Chondrocyte (in vitro differentiated cells): ENCODE measurements around the gene CLEC16A. TPM values are rescaled to one million over a fixed set of nuclear protein-coding genes. Genes with fewer than 3 reads are reported as not detected.

Experiments
- DNase-seq: peaks from one replicate; pipeline ENCODE4 v3.0.0; 2021; ENCODE audit warnings: mixed read lengths, low spot score
- H3K27ac Mint-ChIP-seq: one replicate; pipeline ENCODE4 v1.8.0; 2021; ENCODE audit warnings: mild to moderate bottlenecking, moderate library complexity, mixed read lengths; ENCODE audit not compliant: unreplicated experiment
- H3K27me3 Mint-ChIP-seq: 2 replicates; pipeline ENCODE4 v1.8.0; 2021; ENCODE audit warnings: low read depth, mixed read lengths
- H3K36me3 Mint-ChIP-seq: 2 replicates; pipeline ENCODE4 v1.8.0; 2021; ENCODE audit warnings: low read depth, mixed read lengths
- H3K4me1 Mint-ChIP-seq: 2 replicates; pipeline ENCODE4 v1.8.0; 2021; ENCODE audit warnings: low read depth, mild to moderate bottlenecking, mixed read lengths
- H3K4me3 Mint-ChIP-seq: one replicate; pipeline ENCODE4 v1.8.0; 2021; ENCODE audit warnings: mild to moderate bottlenecking, moderate library complexity, mixed read lengths; ENCODE audit not compliant: unreplicated experiment
- H3K9me3 Mint-ChIP-seq: 2 replicates; pipeline ENCODE4 v1.8.0; 2021; ENCODE audit warnings: low read depth, mixed read lengths
- CTCF ChIP-seq: fragments of 200-600 bp; sonication (generic); IDR thresholded peaks from 2 replicates; pipeline ENCODE4 v1.5.0; 2021; ENCODE audit warnings: antibody characterized with exemption, mild to moderate bottlenecking, moderate library complexity
- total RNA-seq: library from RNA; stranded (reverse); gene quantifications from 3 replicates; pipeline ENCODE4 v1.2.1, GENCODE V29; 2021

CLEC16A gene
- total RNA-seq, 1 donor from 2014 or later = 17.9 TPM

GRCh38 chr16:11067266-11067665 lies 122.9 kb downstream of the CLEC16A start:
- peak; percentile 57 for DNase-seq
- H3K9me3 Mint-ChIP-seq = no peaks in the 10 kb centered on the region
- H3K4me1 Mint-ChIP-seq = no peaks in the 10 kb centered on the region
- H3K27ac Mint-ChIP-seq = no peak overlapping the region
- H3K4me3 Mint-ChIP-seq = no peak overlapping the region
- H3K36me3 Mint-ChIP-seq = peaks cover 41% of the 10 kb centered on the region
- no peak for TF ChIP-seq CTCF
- H3K27me3 Mint-ChIP-seq = no peaks in the 10 kb centered on the region

GRCh38 chr16:11067697-11068141 lies 123.4 kb downstream of the CLEC16A start:
- Mint-ChIP-seq H3K27me3 (no peaks in the 10 kb centered on the region), H3K27ac (no peak overlapping the region), H3K36me3 (peaks cover 41% of the 10 kb centered on the region), H3K4me1 (no peaks in the 10 kb centered on the region), H3K4me3 (no peak overlapping the region), H3K9me3 (no peaks in the 10 kb centered on the region)
- peak; percentile 39 for DNase-seq
- no peak for TF ChIP-seq CTCF

- peaks cover 27% of the 10 kb centered on the region for H3K36me3 Mint-ChIP-seq
- H3K4me3 Mint-ChIP-seq = no peak overlapping the region
- H3K4me1 Mint-ChIP-seq = peaks cover 18% of the 10 kb centered on the region
- H3K27me3 Mint-ChIP-seq = no peaks in the 10 kb centered on the region
- H3K9me3 Mint-ChIP-seq = no peaks in the 10 kb centered on the region
- TF ChIP-seq CTCF = no peak
- no peak for DNase-seq
- H3K27ac Mint-ChIP-seq = no peak overlapping the region
Measured at GRCh38 chr16:11071829-11072228, 127.5 kb downstream of the CLEC16A start.

- H3K27me3 Mint-ChIP-seq = no peaks in the 10 kb centered on the region
- no peak overlapping the region for H3K4me3 Mint-ChIP-seq
- no peak for TF ChIP-seq CTCF
- H3K36me3 Mint-ChIP-seq = peaks cover 26% of the 10 kb centered on the region
- no peaks in the 10 kb centered on the region for H3K9me3 Mint-ChIP-seq
- no peak for DNase-seq
- H3K4me1 Mint-ChIP-seq = peaks cover 26% of the 10 kb centered on the region
- no peak overlapping the region for H3K27ac Mint-ChIP-seq
Measured at GRCh38 chr16:11072420-11073153, 128.2 kb downstream of the CLEC16A start.

GRCh38 chr16:11073407-11073999 lies 129.1 kb downstream of the CLEC16A start:
- Mint-ChIP-seq H3K36me3 (peaks cover 23% of the 10 kb centered on the region), H3K4me1 (peaks cover 35% of the 10 kb centered on the region), H3K27me3 (no peaks in the 10 kb centered on the region), H3K27ac (peak overlapping the region; percentile 3), H3K4me3 (no peak overlapping the region), H3K9me3 (no peaks in the 10 kb centered on the region)
- peak; percentile 58 for DNase-seq
- TF ChIP-seq CTCF = no peak
